Naive thymus-derived CD8-positive, alpha-beta T cell (primary cell): Measurements from ENCODE around the gene CDC42BPB. TPM values are rescaled to one million over a fixed set of nuclear protein-coding genes. Genes with fewer than 3 reads are reported as not detected.

Experiments used
- ATAC-seq, 2 donors: fragments of 150-1000 bp; cut with Tn5 transposase in 1 of 2; sonication (Bioruptor Pico), chemical (Tn5 transposase) in 1 of 2; 1 replicate in 1 of 2; 2 replicates in 1 of 2; pipeline ENCODE4 v1.10.0; 2021; ENCODE audit warnings: mild to moderate bottlenecking in 2 of 2, moderate library complexity in 2 of 2
- POLR2A ChIA-PET: fragments of 350-600 bp; sonication (Branson Sonifier 250); formaldehyde crosslinking; loops from one replicate; lab custom pipeline; 2021; ENCODE audit warnings: antibody characterized with exemption; lab: Charles Lee
- DNase-seq, 10 donors: peaks; one replicate each; pipeline versions ENCODE4 v3.0.0 to v3.0.0-alpha.2; 2020 to 2022
- H3K27ac Mint-ChIP-seq, 10 donors: one replicate each; pipeline ENCODE4 v1.8.0; 2020 to 2022; ENCODE audit warnings: mild to moderate bottlenecking in 10 of 10, mixed read lengths in 10 of 10, moderate library complexity in 4 of 10, inconsistent platforms in 1 of 10
- H3K27me3 Mint-ChIP-seq, 5 donors: one replicate each; pipeline ENCODE4 v1.8.0; 2021 to 2022; ENCODE audit warnings: mixed read lengths in 5 of 5
- H3K36me3 Mint-ChIP-seq, 3 donors: one replicate each; pipeline ENCODE4 v1.8.0; 2020 to 2022; ENCODE audit warnings: mixed read lengths in 3 of 3, mild to moderate bottlenecking in 2 of 3, inconsistent platforms in 1 of 3
- H3K4me1 Mint-ChIP-seq, 4 donors: one replicate each; pipeline ENCODE4 v1.8.0; 2021 to 2022; ENCODE audit warnings: mixed read lengths in 4 of 4
- H3K4me3 Mint-ChIP-seq, 10 donors: one replicate each; pipeline ENCODE4 v1.8.0; 2020 to 2022; ENCODE audit warnings: mild to moderate bottlenecking in 10 of 10, mixed read lengths in 10 of 10, moderate library complexity in 6 of 10, inconsistent platforms in 1 of 10
- H3K9me3 Mint-ChIP-seq, 9 donors: one replicate each; pipeline ENCODE4 v1.8.0; 2020 to 2022; ENCODE audit warnings: mixed read lengths in 9 of 9, mild to moderate bottlenecking in 3 of 9, inconsistent platforms in 1 of 9, moderate library complexity in 1 of 9
- polyA plus RNA-seq, 3 donors: library from polyadenylated mRNA; unstranded; fragments of 300-500 nt; fragmentation: Illumina TruSeq; gene quantifications; one replicate each; pipeline ENCODE4 v1.2.3, GENCODE V29; 2021
- total RNA-seq, 8 experiments: library from RNA in 2 of 8; stranded (reverse) in 2 of 8; gene quantifications; one replicate each; pipeline ENCODE4 v1.2.3 and lab custom pipeline; 2021 to 2026

CDC42BPB gene
- total and polyA plus RNA-seq, 5 experiments from 2014 or later = 0.20 to 6.3 (median 0.73) TPM

- H3K36me3 Mint-ChIP-seq = peaks cover 0 to 3% (median 0%) of the 10 kb centered on the region in 3 donors
- peak overlapping the region in 3 of 10 donors; percentile 29 to 68 (median 37) for H3K27ac Mint-ChIP-seq
- no peak overlapping the region for H3K4me3 Mint-ChIP-seq
- H3K4me1 Mint-ChIP-seq = peaks cover 0 to 9% (median 0%) of the 10 kb centered on the region in 4 donors
- DNase-seq (no peak), ATAC-seq (no peak)
- H3K9me3 Mint-ChIP-seq = no peaks in the 10 kb centered on the region
- no peaks in the 10 kb centered on the region for H3K27me3 Mint-ChIP-seq
- POLR2A ChIA-PET = interaction anchor here (0.6 to 0.7 kb wide), 2 partner anchors 183 to 221 kb away, joined by 3 to 4 read pairs; no protein-coding TSS in a partner anchor
Observed at GRCh38 chr14:102915292-102916110, 141.8 kb downstream of the CDC42BPB start.

GRCh38 chr14:102914474-102915291 lies 142.7 kb downstream of the CDC42BPB start:
- Mint-ChIP-seq H3K27ac (peak overlapping the region in 1 of 10 donors; percentile 18), H3K9me3 (no peaks in the 10 kb centered on the region), H3K4me1 (peaks cover 0 to 9% (median 0%) of the 10 kb centered on the region in 4 donors), H3K4me3 (no peak overlapping the region), H3K27me3 (no peaks in the 10 kb centered on the region), H3K36me3 (peaks cover 0 to 3% (median 0%) of the 10 kb centered on the region in 3 donors)
- no peak for DNase-seq
- POLR2A ChIA-PET = interaction anchor here (0.5 to 0.6 kb wide), 2 partner anchors 10 to 182 kb away, joined by 4 read pairs; no protein-coding TSS in a partner anchor
- no peak for ATAC-seq

DNA sequence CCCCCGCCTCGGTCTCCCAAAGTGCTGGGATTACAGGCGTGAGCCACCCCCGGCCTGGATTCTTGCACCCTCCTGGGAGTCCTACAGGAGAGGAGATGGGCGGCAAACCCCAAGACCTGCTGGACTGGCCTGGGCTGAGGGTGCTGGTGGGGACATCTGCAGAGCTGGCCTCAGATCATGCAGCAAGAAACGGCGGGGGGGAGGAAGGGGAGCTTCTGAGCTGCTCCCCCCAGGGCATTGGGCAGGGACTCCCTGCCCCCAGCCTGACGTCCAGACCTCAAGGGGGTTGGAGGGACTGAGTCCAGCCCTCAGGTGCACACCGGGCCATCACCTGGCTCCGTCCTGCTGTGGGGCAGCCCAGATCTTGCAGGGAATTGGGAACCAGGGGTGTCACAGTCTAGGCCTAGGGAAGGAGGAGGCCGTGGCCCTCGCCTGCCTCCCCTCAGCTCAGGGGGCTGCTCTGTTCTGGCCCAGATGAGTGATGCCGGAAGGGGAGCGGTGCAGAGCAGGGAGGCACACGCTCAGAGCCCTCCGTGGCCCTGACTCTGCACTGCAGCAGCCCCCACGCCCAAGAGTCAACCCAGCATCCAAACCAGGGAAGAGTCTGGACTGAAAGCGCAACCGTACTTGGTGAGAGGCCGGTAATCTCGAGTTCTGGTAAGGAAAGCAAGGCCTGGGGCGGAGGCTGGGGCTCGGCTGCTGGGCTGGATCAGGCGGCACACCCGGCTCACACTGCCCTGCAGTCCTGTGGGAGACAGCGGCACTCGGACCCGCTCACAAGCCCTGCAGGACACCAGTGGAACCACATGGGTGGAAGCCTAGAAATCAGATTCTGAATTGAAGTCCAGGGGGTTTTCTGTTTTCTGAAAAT lies 143.8 kb downstream of the CDC42BPB start:
- Mint-ChIP-seq H3K27me3 (no peaks in the 10 kb centered on the region), H3K36me3 (peaks cover 0 to 3% (median 0%) of the 10 kb centered on the region in 3 donors), H3K4me1 (peaks cover 0 to 9% (median 0%) of the 10 kb centered on the region in 4 donors), H3K4me3 (no peak overlapping the region), H3K27ac (peak overlapping the region in 1 of 10 donors; percentile 29), H3K9me3 (no peaks in the 10 kb centered on the region)
- DNase-seq = no peak
- POLR2A ChIA-PET = interaction anchor here (0.7 kb wide), 1 partner anchor 136 kb away, joined by 4 read pairs; the partner anchor contains the start of gene TRAF3
- ATAC-seq = no peak

GRCh38 chr14:102911991-102912761 lies 145.2 kb downstream of the CDC42BPB start:
- H3K9me3 Mint-ChIP-seq = no peaks in the 10 kb centered on the region
- ATAC-seq (no peak), DNase-seq (no peak)
- H3K27ac Mint-ChIP-seq = peak overlapping the region in 1 of 10 donors; percentile 80
- peaks cover 0 to 11% (median 0%) of the 10 kb centered on the region in 3 donors for H3K36me3 Mint-ChIP-seq
- H3K4me1 Mint-ChIP-seq = peaks cover 0 to 11% (median 0%) of the 10 kb centered on the region in 4 donors
- POLR2A ChIA-PET = no interaction called here
- no peaks in the 10 kb centered on the region for H3K27me3 Mint-ChIP-seq
- no peak overlapping the region for H3K4me3 Mint-ChIP-seq

GRCh38 chr14:102911541-102911951 lies 145.8 kb downstream of the CDC42BPB start:
- Mint-ChIP-seq H3K27me3 (no peaks in the 10 kb centered on the region), H3K36me3 (peaks cover 0 to 16% (median 0%) of the 10 kb centered on the region in 3 donors), H3K4me3 (no peak overlapping the region), H3K9me3 (no peaks in the 10 kb centered on the region), H3K4me1 (peaks cover 0 to 10% (median 0%) of the 10 kb centered on the region in 4 donors), H3K27ac (peak overlapping the region in 3 of 10 donors; percentile 50 to 71 (median 56))
- POLR2A ChIA-PET = no interaction called here
- ATAC-seq = no peak
- DNase-seq = no peak

GRCh38 chr14:102910442-102910841 lies 146.9 kb downstream of the CDC42BPB start:
- DNase-seq (no peak), ATAC-seq (no peak)
- Mint-ChIP-seq H3K27ac (peak overlapping the region in 3 of 10 donors; percentile 27 to 51 (median 41)), H3K4me1 (peaks cover 0 to 4% (median 0%) of the 10 kb centered on the region in 4 donors), H3K36me3 (peaks cover 0 to 24% (median 5%) of the 10 kb centered on the region in 3 donors), H3K9me3 (no peaks in the 10 kb centered on the region), H3K27me3 (no peaks in the 10 kb centered on the region), H3K4me3 (no peak overlapping the region)
- POLR2A ChIA-PET = no interaction called here

DNA sequence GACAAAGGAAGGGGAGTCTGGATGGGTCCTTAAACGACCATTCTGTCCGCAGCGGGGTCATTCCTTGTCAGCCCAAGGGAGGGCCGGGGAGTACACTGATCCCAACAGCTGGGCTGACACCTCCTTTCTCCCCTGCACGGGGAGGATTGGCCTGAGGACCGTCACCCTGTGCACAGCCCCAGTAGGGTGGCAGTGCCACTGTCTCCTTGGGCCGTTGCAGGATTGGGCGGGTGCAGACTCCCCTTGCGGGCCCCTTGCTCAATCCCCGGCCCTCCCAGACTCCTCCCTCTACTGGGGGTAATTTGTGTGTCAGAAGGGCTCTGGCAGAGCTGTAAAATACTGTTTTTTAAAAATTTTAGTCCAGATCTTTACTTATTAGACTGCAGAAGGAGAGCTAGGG lies 147.4 kb downstream of the CDC42BPB start:
- no peak overlapping the region for H3K4me3 Mint-ChIP-seq
- POLR2A ChIA-PET = no interaction called here
- no peaks in the 10 kb centered on the region for H3K27me3 Mint-ChIP-seq
- DNase-seq (no peak), ATAC-seq (no peak)
- no peaks in the 10 kb centered on the region for H3K9me3 Mint-ChIP-seq
- H3K27ac Mint-ChIP-seq = peak overlapping the region in 4 of 10 donors; percentile 19 to 51 (median 34)
- peaks cover 0 to 4% (median 0%) of the 10 kb centered on the region in 4 donors for H3K4me1 Mint-ChIP-seq
- peaks cover 0 to 28% (median 7%) of the 10 kb centered on the region in 3 donors for H3K36me3 Mint-ChIP-seq

GRCh38 chr14:102909462-102909861 lies 147.9 kb downstream of the CDC42BPB start:
- H3K9me3 Mint-ChIP-seq = no peaks in the 10 kb centered on the region
- H3K4me1 Mint-ChIP-seq = peaks cover 0 to 4% (median 0%) of the 10 kb centered on the region in 4 donors

GRCh38 chr14:102908766-102909455 lies 148.4 kb downstream of the CDC42BPB start:
- Mint-ChIP-seq H3K27ac (peak overlapping the region in 4 of 10 donors; percentile 35 to 61 (median 50)), H3K9me3 (no peaks in the 10 kb centered on the region), H3K36me3 (peaks cover 0 to 32% (median 7%) of the 10 kb centered on the region in 3 donors), H3K4me3 (no peak overlapping the region), H3K4me1 (peaks cover 0 to 4% (median 0%) of the 10 kb centered on the region in 4 donors), H3K27me3 (no peaks in the 10 kb centered on the region)
- DNase-seq = no peak
- ATAC-seq = no peak
- POLR2A ChIA-PET = no interaction called here

More at GRCh38 chr14:102909462-102909861, 147.9 kb downstream of the CDC42BPB start:
- Mint-ChIP-seq H3K27ac (peak overlapping the region in 2 of 10 donors; percentile 19 to 35), H3K36me3 (peaks cover 0 to 29% (median 7%) of the 10 kb centered on the region in 3 donors), H3K4me3 (no peak overlapping the region), H3K27me3 (no peaks in the 10 kb centered on the region)
- DNase-seq (no peak), ATAC-seq (no peak)
- POLR2A ChIA-PET = no interaction called here

- no peaks in the 10 kb centered on the region for H3K9me3 Mint-ChIP-seq
- ATAC-seq (no peak), DNase-seq (no peak)
- peaks cover 0 to 10% (median 1%) of the 10 kb centered on the region in 4 donors for H3K4me1 Mint-ChIP-seq
- peak overlapping the region in 1 of 10 donors; percentile 61 for H3K27ac Mint-ChIP-seq
- no peak overlapping the region for H3K4me3 Mint-ChIP-seq
- POLR2A ChIA-PET = no interaction called here
- H3K36me3 Mint-ChIP-seq = peaks cover 0 to 38% (median 10%) of the 10 kb centered on the region in 3 donors
- no peaks in the 10 kb centered on the region for H3K27me3 Mint-ChIP-seq
Observed at GRCh38 chr14:102907980-102908730, 149.2 kb downstream of the CDC42BPB start.
